ENCODE measurements around the gene TMEM14B.
"Not testable (repeated sequence)": the region's sequence is repeated elsewhere in the genome, so short reads cannot be mapped to it uniquely, and the experiment has no call there.

TMEM14B gene

GRCh38 chr6:10749734-10750133 is 2.1 kb downstream of the TMEM14B start:
- no peak for DNase-seq

GRCh38 chr6:10750568-10750967 is 3.0 kb downstream of the TMEM14B start:
- DNase-seq = not testable (repeated sequence)

GRCh38 chr6:10751757-10752156 is 4.2 kb downstream of the TMEM14B start:
- DNase-seq = not testable (repeated sequence)

GRCh38 chr6:10756085-10756484 is 8.5 kb downstream of the TMEM14B start:
- DNase-seq = no peak

GRCh38 chr6:10759312-10759839 is 11.8 kb downstream of the TMEM14B start:
- no peak for DNase-seq

GRCh38 chr6:10759884-10760329 is 12.3 kb downstream of the TMEM14B start:
- no peak for DNase-seq

GRCh38 chr6:10763006-10763405 is 15.4 kb downstream of the TMEM14B start:
- DNase-seq = no peak

- no peak for DNase-seq
Observed at GRCh38 chr6:10769419-10769818, 21.8 kb downstream of the TMEM14B start.

GRCh38 chr6:10771371-10771894 is 23.8 kb downstream of the TMEM14B start:
- DNase-seq = no peak

- DNase-seq = no peak
Observed at GRCh38 chr6:10778230-10778629, 30.6 kb downstream of the TMEM14B start.

GRCh38 chr6:10779076-10779475 is 31.5 kb downstream of the TMEM14B start:
- DNase-seq = no peak

- DNase-seq = no peak
Observed at GRCh38 chr6:10791673-10792072, 44.1 kb downstream of the TMEM14B start.

- no peak for DNase-seq
Observed at GRCh38 chr6:10792101-10792500, 44.5 kb downstream of the TMEM14B start.

GRCh38 chr6:10793035-10793434 is 45.4 kb downstream of the TMEM14B start:
- DNase-seq = no peak

- DNase-seq = no peak
Observed at GRCh38 chr6:10793695-10794094, 46.1 kb downstream of the TMEM14B start.

- DNase-seq = no peak
Observed at GRCh38 chr6:10794239-10794638, 46.6 kb downstream of the TMEM14B start.

GRCh38 chr6:10800810-10801209 is 53.2 kb downstream of the TMEM14B start:
- no peak for DNase-seq

- no peak for DNase-seq
Observed at GRCh38 chr6:10801224-10801848, 53.7 kb downstream of the TMEM14B start.
